ENCODE data around the gene SLC16A12.

DNA sequence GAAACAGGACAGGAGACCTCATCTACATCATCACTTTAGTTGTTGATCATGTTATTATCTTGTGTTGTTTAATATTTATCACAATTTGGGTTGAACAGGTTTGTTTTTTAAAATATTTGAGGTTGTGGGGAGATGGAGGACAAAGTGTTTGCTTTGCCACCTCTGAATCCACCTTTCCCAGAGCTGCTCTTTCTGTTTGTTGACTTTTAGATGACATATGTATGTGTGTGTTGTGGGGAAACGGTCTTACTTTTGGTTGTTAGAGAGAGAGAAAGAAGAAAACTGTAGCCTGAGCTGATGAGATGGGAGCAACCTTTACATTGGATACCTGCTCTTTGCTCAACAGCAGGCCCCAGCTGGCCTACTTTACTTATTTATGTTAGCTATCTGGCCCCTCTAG lies 19.0 kb upstream of the SLC16A12 start:
- TF ChIP-seq CBX5 (IDR thresholded peaks at IDR 0.05; ENCODE audit: low read depth) (no peak), EZH2 (IDR thresholded peaks at IDR 0.05; ENCODE audit: borderline replicate concordance, control insufficient read depth, low read depth, low read length) (no peak), TARDBP (IDR thresholded peaks at IDR 0.05; ENCODE audit: borderline replicate concordance) (no peak)
- TF ChIP-seq, protein P1, sequence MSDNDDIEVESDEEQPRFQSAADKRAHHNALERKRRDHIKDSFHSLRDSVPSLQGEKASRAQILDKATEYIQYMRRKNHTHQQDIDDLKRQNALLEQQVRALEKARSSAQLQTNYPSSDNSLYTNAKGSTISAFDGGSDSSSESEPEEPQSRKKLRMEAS (IDR thresholded peaks at IDR 0.05; ENCODE audit: low read depth, low read length), result no peak
- TF ChIP-seq, protein P2, sequence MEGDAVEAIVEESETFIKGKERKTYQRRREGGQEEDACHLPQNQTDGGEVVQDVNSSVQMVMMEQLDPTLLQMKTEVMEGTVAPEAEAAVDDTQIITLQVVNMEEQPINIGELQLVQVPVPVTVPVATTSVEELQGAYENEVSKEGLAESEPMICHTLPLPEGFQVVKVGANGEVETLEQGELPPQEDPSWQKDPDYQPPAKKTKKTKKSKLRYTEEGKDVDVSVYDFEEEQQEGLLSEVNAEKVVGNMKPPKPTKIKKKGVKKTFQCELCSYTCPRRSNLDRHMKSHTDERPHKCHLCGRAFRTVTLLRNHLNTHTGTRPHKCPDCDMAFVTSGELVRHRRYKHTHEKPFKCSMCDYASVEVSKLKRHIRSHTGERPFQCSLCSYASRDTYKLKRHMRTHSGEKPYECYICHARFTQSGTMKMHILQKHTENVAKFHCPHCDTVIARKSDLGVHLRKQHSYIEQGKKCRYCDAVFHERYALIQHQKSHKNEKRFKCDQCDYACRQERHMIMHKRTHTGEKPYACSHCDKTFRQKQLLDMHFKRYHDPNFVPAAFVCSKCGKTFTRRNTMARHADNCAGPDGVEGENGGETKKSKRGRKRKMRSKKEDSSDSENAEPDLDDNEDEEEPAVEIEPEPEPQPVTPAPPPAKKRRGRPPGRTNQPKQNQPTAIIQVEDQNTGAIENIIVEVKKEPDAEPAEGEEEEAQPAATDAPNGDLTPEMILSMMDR (IDR thresholded peaks at IDR 0.05 in 2 of 3, conservative IDR thresholded peaks at IDR 0.05 in 1 of 3; ENCODE audit: control insufficient read depth in 2 of 3, extremely low read depth in 1 of 3, insufficient read depth in 1 of 3, low read depth in 3 of 3, low read length in 3 of 3), result no peak
